Endothelial cell of umbilical vein (primary cell): ENCODE measurements around the gene PTF1A.

Experiments used
- CTCF ChIP-seq, 2 donors: IDR thresholded peaks; 1 replicate in 1 of 2; 2 replicates in 1 of 2; pipeline ENCODE4 v1.5.1; 2011; ENCODE audit warnings: low read length in 2 of 2, mild to moderate bottlenecking in 2 of 2, moderate library complexity in 2 of 2, control low read depth in 1 of 2, inconsistent platforms in 1 of 2, low read depth in 1 of 2; ENCODE audit not compliant: insufficient read depth in 1 of 2; ENCODE audit errors: extremely low read depth in 1 of 2
- EZH2 ChIP-seq: IDR thresholded peaks from 2 replicates; pipeline ENCODE4 v1.6.1; 2012; ENCODE audit warnings: borderline replicate concordance, low read depth, mild to moderate bottlenecking, moderate library complexity, low read length, inconsistent platforms; ENCODE audit not compliant: severe bottlenecking
- FOS ChIP-seq: IDR thresholded peaks from 2 replicates; pipeline ENCODE4 v1.6.1; 2011; ENCODE audit warnings: mild to moderate bottlenecking, low read length, moderate library complexity, borderline replicate concordance; ENCODE audit not compliant: insufficient read depth
- JUN ChIP-seq: IDR thresholded peaks from 2 replicates; pipeline ENCODE4 v1.6.1; 2011; ENCODE audit warnings: borderline replicate concordance, low read depth; ENCODE audit not compliant: insufficient read length, insufficient read depth
- MAX ChIP-seq: IDR thresholded peaks from 2 replicates; pipeline ENCODE4 v1.6.1; 2011; ENCODE audit not compliant: insufficient read depth, insufficient read length
- MYC ChIP-seq: IDR thresholded peaks from one replicate; pipeline ENCODE4 v1.6.1; 2011; ENCODE audit warnings: mild to moderate bottlenecking, low read depth, low read length
- POLR2A ChIP-seq: IDR thresholded peaks from 2 replicates; pipeline ENCODE4 v1.6.1; 2012; ENCODE audit warnings: low read depth, mild to moderate bottlenecking, control low read depth, low read length
- POLR2AphosphoS5 ChIP-seq: IDR thresholded peaks from 2 replicates; pipeline ENCODE4 v1.6.1; 2012; ENCODE audit warnings: low read depth, mild to moderate bottlenecking, control low read depth, low read length, moderate library complexity; ENCODE audit not compliant: insufficient read depth

- TF ChIP-seq CTCF (IDR thresholded peaks at IDR 0.05; ENCODE audit: extremely low read depth in 1 of 2, insufficient read depth in 1 of 2, low read depth in 1 of 2, low read length in 2 of 2) (no peak), POLR2A (no peak), EZH2 (no peak), POLR2AphosphoS5 (no peak), MAX (no peak), JUN (no peak), MYC (no peak), FOS (no peak)
Measured at GRCh38 chr10:23147035-23147434, 45.1 kb upstream of the PTF1A start.
